Activated CD8-positive, alpha-beta memory T cell treated with anti-CD3 and anti-CD28 coated beads for 36 hours (primary cell): ENCODE data around the gene MED15. TPM values are rescaled to one million over a fixed set of nuclear protein-coding genes. Genes with fewer than 3 reads are reported as not detected.

Experiments used
- CTCF ChIA-PET: fragments of 350-600 bp; sonication (Branson Sonifier 250); formaldehyde crosslinking; loops from one replicate; lab custom pipeline; 2021; ENCODE audit warnings: antibody characterized with exemption; lab: Charles Lee
- POLR2A ChIA-PET: fragments of 350-600 bp; sonication (Branson Sonifier 250); formaldehyde crosslinking; loops from one replicate; lab custom pipeline; 2021; ENCODE audit warnings: antibody characterized with exemption; lab: Charles Lee
- total RNA-seq, 2 experiments: library from RNA; stranded (reverse); gene quantifications; one replicate each; pipeline ENCODE4 v1.2.3, GENCODE V29; 2021

MED15 gene
- total RNA-seq, 2 experiments from 2014 or later, result 84.2 to 90.1 TPM

- ChIA-PET POLR2A (interaction anchor here (0.6 to 1.0 kb wide), 3 partner anchors 13 to 57 kb away, joined by 3 to 13 read pairs (median 4); no protein-coding TSS in a partner anchor), CTCF (no interaction called here)
These were observed 15.0 kb downstream of the MED15 start for GRCh38 chr22:20522134-20523004.

- CTCF ChIA-PET, result interaction anchor here (1.2 kb wide), 1 partner anchor 28 kb away, joined by 3 read pairs; no protein-coding TSS in a partner anchor
- POLR2A ChIA-PET, result interaction anchor here (0.6 kb wide), 1 partner anchor 14 kb away, joined by 13 read pairs; no protein-coding TSS in a partner anchor
These were observed 15.9 kb downstream of the MED15 start for GRCh38 chr22:20523086-20523983.

- ChIA-PET CTCF (interaction anchor here (1.2 kb wide), 1 partner anchor 27 kb away, joined by 3 read pairs; no protein-coding TSS in a partner anchor), POLR2A (no interaction called here)
These were observed 16.6 kb downstream of the MED15 start for GRCh38 chr22:20524004-20524481.

- POLR2A ChIA-PET, result no interaction called here
These were observed 17.6 kb downstream of the MED15 start for GRCh38 chr22:20525048-20525447.

GRCh38 chr22:20526305-20526627, 18.9 kb downstream of the MED15 start:
- ChIA-PET POLR2A (no interaction called here), CTCF (interaction anchor here (0.9 to 2.8 kb wide), 3 partner anchors 12 to 38 kb away, joined by 3 to 11 read pairs (median 5); no protein-coding TSS in a partner anchor)

More at GRCh38 chr22:20525048-20525447, 17.6 kb downstream of the MED15 start:
- CTCF ChIA-PET, result no interaction called here

GRCh38 chr22:20526628-20527355, 19.4 kb downstream of the MED15 start:
- CTCF ChIA-PET, result interaction anchor here (0.9 to 2.8 kb wide), 4 partner anchors 11 to 38 kb away, joined by 3 to 11 read pairs (median 6); partner anchors contain the start of gene MED15
- POLR2A ChIA-PET, result no interaction called here

- ChIA-PET CTCF (interaction anchor here (0.7 to 2.8 kb wide), 4 partner anchors 9 to 83 kb away, joined by 3 to 11 read pairs (median 6); partner anchors contain the start of gene MED15), POLR2A (no interaction called here)
These were observed 21.1 kb downstream of the MED15 start for GRCh38 chr22:20528405-20528978.

GRCh38 chr22:20530368-20531153, 23.2 kb downstream of the MED15 start:
- CTCF ChIA-PET, result interaction anchor here (0.9 to 1.1 kb wide), 2 partner anchors 18 to 23 kb away, joined by 3 to 4 read pairs; partner anchors contain the start of gene MED15
- POLR2A ChIA-PET, result interaction anchor here (0.7 kb wide), 1 partner anchor 19 kb away, joined by 6 read pairs; no protein-coding TSS in a partner anchor

- POLR2A ChIA-PET, result no interaction called here
These were observed 23.7 kb downstream of the MED15 start for GRCh38 chr22:20531154-20531403.

GRCh38 chr22:20531404-20532201, 24.2 kb downstream of the MED15 start:
- POLR2A ChIA-PET, result no interaction called here
- CTCF ChIA-PET, result interaction anchor here (0.9 kb wide), 1 partner anchor 24 kb away, joined by 3 read pairs; the partner anchor contains the start of gene MED15

More at GRCh38 chr22:20531154-20531403, 23.7 kb downstream of the MED15 start:
- CTCF ChIA-PET, result interaction anchor here (0.9 to 1.1 kb wide), 2 partner anchors 18 to 23 kb away, joined by 3 to 4 read pairs; partner anchors contain the start of gene MED15

- ChIA-PET POLR2A (no interaction called here), CTCF (interaction anchor here (2.3 kb wide), 1 partner anchor 34 kb away, joined by 7 read pairs; no protein-coding TSS in a partner anchor)
These were observed 25.0 kb downstream of the MED15 start for GRCh38 chr22:20532256-20532993.

- POLR2A ChIA-PET, result interaction anchor here (0.9 kb wide), 1 partner anchor 15 kb away, joined by 3 read pairs; no protein-coding TSS in a partner anchor
- CTCF ChIA-PET, result interaction anchor here (1.1 to 2.3 kb wide), 2 partner anchors 15 to 33 kb away, joined by 3 to 7 read pairs; no protein-coding TSS in a partner anchor
These were observed 25.9 kb downstream of the MED15 start for GRCh38 chr22:20533095-20533878.

- ChIA-PET POLR2A (interaction anchor here (0.9 kb wide), 1 partner anchor 16 kb away, joined by 3 read pairs; no protein-coding TSS in a partner anchor), CTCF (interaction anchor here (1.1 to 2.3 kb wide), 2 partner anchors 14 to 32 kb away, joined by 3 to 7 read pairs; no protein-coding TSS in a partner anchor)
These were observed 26.5 kb downstream of the MED15 start for GRCh38 chr22:20533879-20534265.

GRCh38 chr22:20536590-20537324, 29.3 kb downstream of the MED15 start:
- ChIA-PET POLR2A (no interaction called here), CTCF (interaction anchor here (1.4 kb wide), 1 partner anchor 9 kb away, joined by 3 read pairs; no protein-coding TSS in a partner anchor)
